Inflammatory macrophage treated with lipopolysaccharide for 4 hours (primary cell): ENCODE results near the gene FAM227A.

Experiments used
- DNase-seq: peaks from one replicate; pipeline ENCODE4 v3.0.0-alpha.2; 2020

The FAM227A gene

DNA sequence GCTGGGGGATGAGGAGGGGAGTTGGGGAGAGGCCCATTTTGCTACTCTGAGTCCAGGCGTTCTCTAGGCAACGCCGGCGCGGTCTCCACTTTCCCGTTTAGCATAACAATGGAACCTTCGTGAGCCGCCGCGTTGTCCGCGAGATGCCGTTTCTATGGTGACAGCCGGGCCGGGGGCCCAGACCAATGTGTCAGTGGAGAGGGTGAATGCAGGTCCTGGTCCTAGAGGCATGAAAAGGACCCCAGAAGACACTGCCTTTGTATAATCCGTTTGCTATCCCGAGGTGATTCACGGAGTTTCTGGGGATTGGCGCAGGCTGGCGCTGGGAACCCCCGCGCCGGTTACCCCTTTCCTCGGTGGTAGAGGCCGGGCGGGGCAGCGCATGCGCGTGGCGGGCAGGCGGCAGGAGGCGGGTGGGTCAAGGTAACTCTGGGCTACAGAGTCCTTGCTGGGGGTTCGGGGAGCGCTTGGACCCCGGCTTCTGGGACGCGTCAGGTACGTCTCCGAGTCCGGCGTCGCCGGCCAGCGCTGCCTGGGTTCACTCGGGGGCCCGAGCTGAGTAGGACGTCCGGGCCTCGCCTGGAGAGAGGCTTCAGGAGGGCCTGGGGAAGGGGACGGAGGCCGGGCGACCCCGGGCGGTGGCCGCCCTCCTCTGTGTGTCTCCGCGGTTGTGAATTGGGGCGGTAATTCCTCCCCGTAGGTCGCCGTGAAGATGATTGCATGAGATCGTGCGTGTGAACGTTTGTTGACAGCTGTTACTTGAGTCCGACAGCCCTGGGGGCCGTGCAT is at the start of gene FAM227A, which contains the start of gene CBY1:
TSS of gene FAM227A (minus strand) at position 137 of the 789 bp plus-strand sequence. CDS start 6,224 bp downstream, outside the sequence.
TSS of gene CBY1 (plus strand) at position 383 of the 789 bp plus-strand sequence. CDS start 11,417 bp downstream, outside the sequence.
- peak; percentile 84 for DNase-seq

DNA sequence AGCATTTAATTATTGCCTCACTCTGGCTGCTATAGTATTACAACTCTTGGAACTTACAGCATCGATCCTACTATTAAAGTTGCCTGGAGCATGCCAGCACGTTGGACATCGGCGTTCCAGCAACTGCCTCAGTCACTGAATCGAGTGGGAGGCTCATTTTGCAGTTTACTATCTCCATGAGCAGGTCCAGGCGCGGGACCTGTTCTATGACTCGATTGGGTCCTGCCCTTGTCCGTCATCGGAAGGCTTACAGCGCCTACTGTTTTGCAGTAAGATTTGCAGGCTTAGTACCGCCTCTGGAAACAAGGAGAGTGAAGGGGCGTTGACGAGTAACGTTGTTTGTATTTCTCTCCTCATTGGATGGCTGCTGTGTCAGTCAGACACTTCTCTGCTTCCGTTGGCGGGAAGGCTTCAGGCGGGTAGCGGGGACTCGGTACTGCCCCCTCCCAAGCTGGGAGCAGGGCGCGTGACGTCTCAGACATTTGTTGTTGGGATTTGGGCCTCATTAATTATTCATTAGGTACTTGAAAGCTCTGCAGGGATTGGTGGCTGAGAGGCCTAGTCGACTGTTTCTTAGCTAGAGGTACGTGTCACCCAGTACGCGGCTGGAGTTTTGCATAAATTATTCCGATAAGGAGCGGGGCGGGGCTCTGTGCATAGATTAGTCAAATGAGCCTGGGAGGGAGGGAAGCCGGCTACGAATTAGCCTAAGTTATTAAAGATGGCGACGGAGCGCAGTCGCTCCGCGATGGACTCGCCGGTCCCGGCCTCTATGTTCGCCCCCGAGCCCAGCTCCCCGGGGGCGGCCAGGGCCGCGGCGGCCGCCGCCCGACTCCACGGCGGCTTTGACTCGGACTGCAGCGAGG is 49.3 kb upstream of the FAM227A start, which contains the start of gene GTPBP1:
TSS of gene GTPBP1 (plus strand) at position 710 of the 866 bp plus-strand sequence. CDS start at position 722, 12 bp downstream.
- DNase-seq: peak; percentile 100

DNA sequence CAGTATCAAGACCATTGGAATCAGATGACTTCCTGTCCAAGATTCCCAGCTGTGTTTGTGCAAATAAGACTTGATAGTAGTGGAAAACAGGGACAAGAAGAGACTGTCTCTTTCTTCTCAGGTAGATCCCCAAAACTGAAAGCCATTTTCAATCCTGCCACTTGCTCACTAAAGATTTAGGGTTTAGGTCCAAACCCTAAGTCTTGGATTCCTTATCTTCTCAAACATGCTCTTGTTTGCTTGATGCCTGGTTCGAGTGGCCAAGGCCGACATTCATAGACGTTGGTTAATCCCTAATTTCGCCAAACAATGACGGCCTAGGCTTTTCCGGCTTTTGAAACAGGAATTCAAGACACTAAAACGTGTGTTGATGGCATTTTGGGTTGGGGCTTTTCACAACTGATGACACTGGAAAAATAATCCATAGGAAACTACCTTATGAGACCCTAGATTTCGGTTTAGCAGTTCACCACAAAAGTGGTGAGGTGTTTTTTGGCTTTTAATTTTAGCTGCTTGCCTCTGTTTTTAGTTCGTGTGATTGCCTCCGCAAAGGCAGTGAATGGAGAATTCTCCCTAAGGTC is 48.6 kb upstream of the FAM227A start:
- peak; percentile 13 for DNase-seq

DNA sequence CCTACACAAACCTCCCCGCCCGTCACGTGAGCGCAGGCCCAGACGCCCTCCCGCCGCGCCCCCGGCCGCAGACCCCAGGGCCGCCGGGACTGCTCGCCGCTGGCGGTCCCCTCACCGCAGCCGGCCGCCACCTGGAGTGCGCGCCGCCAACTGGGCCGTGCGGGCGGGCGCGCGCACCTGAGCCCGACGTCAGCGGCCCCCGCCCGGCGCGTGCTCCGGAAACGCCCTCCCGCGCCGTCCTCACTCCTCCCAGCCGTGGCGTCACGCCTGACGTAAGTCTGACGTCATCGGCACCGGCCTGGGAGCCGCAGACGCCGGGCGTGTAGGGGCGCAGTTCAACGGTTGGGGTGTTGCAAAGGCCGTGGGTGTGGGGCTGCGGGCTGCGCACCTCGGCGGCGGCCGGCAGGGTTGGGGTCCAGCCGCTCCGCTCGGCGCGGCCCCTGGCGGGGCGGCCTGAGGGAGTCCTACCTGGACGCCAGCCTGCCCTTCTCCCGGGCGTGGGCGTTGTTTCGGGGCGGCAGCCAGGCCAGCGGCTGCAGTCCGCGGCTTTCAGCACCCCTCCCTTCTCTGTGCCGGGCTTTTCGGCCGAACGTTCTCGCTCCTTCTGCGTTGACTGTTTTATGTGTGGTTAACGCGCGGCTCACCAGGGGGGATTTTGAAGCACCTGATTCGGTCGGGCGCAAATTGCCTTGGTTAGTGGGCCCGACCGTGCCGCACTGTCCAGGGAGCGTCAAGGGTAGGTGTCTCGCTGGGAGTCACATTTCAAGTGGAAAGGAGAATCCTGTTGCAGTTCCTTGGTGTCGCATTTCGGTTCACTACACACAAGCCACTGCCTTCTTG is 44.8 kb upstream of the FAM227A start, which contains the start of gene JOSD1:
TSS of gene JOSD1 (minus strand) at position 155 of the 840 bp plus-strand sequence. CDS start 956 bp downstream, outside the sequence.
- DNase-seq: peak; percentile 96

DNA sequence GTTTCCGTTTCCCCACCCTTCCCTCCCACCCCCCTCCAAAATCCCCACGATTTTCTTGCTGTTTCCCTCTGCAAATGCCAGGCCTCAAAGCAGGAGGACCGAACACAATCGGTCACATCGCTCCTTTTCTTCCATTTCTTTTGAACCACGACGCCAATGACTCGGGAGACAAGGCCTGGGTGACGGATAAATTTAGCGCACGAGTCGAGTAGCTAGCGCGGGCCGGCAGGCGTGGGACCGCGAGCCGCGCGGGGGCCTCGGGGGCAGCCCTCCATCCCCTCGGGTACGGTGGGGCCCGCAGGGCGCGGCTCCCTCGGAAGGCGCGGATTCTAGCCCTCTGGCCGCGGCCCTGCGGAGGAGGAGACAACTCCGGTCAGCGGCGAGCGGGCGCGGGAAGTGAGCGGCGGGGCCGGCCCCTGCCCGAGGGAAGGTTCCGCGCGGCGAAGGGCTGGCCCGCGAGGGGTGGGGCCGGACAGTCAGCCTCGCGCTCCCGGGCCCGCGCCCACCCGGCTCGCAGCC is 44.1 kb upstream of the FAM227A start:
- peak; percentile 79 for DNase-seq

DNA sequence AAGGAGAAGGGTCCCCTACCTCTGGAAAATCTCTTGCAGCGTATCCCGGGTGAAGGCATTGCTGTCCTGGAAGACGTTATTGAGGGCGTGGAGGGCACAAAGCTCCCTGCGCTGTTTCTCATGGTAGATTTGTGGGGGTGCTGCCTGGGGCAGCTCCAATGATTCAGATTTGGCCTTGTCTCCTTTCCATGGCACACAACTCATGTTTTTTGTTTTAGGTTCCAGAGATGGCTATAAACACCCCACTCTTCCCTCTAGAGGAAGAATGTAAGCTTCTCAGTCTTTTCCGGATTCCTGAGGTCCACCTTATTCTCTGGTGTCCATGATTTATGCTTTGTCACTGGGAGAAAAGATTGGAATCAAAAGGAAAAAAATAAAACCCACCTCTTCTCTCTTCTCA is 43.6 kb upstream of the FAM227A start:
- DNase-seq: peak; percentile 6

DNA sequence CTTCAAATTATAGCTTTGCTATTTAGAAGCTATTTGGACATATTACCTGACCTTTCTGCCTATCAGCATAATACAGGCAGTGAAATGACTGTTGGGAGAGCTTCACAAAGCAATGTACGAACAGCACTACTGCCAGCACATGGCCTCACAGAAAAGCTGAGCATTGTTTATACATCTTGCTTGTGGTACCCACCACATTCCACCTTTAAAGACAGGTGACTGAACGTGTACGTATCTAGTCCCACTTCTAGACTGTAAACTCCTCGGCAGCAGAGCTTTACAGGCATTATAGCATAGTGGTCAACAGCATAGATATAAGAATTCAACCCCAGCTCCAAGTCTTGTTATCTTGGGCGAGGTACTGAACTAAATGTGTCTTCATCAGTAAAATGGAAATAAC is 43.0 kb upstream of the FAM227A start:
- DNase-seq: no peak

DNA sequence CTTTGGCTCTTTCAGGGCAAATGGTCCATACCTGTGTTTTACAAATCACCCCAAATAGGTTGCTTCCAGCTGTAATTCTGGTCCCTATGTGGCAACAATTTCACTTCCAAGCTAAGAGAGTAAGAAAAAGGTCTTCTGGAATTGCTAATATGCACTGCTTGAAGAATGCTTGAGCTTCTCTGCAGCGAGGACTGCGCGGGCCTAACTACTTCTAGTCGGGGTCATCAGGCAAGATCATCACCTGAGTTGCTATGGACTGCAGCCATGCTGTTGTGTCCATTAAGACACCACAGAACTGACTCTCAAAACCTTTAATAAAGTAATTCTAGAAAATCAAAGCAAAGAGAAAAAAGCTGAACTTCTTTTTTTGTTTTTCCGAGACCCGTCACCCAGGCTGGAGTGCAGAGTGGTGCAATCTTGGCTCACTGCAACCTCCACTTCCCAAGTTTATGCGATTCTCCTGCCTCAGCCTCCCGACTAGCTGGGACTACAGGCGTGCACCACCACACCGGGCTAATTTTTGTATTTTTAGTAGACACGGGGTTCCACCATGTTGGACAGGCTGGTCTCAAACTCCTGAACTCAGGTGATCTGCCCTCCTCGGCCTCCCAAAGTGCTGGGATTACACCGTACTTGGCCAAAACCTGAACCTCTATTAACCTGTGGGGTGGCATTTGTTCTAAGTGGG is 42.4 kb upstream of the FAM227A start:
- DNase-seq: no peak

DNA sequence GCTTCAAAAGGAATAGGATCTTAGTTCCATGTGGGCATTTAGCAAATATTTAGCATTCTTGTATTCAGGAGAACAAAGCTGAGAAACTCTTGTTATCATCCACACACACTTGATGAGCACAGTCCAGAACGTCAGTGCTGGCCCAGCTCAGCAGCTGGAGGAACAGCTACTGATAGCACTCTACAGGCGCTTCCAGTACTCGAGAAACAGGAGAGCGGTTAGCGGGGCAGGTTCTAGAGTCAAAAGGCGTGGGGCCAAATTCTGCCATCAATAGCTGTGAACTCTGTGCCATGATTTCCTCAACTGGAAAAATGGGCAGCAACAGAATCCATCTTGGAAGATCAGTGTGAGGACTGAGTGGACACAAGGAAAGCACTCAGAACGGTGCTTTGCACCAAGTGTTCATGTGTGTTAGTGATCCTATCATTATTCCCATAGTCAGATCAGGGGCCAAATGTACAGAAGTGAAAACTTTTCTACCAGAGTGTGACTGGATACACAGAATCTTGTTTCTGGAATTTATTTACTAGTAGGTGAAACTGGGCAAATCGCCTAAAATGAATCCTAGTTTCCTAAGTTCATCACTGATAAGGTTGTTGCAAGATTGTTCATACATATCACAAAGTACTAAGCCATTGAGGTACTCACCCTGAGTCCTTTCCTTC is 41.4 kb upstream of the FAM227A start:
- DNase-seq: no peak

DNA sequence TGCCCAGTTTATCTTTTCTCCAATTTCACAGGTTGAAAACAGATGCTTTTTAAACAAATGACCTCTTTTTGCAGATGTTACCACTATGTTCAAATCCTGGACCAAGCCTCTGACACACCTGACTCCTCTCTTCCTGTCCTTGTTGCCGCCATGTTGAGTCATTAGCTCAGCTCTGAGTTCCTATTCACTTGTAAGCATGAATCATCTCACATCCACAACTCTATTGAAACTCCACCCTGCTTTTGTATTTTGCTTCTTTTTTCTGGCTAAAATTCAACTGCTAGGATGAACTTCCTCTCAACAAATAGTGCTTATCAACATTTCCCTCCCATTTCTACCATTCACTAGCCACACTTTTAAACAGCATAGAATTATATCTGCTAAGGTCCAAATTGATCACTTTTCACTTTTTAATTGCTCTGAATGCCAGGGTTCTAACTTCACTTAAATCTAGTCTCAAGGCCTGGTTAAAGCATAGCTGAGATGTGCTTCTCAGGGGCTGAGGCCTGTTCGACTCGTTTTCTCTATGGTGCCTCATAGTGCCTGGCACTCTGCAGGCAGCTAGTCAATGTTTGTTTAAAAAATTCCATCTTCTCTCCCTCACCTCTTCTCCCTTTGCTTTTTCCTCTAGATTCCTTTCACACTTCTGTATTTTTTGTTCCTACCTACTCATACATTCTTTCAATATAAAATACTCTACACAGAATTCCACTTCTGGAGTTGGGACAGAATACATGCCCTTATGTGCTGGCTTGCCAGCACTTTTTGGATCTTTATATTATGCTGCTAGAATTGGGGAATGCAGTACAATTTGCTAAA is 40.6 kb upstream of the FAM227A start:
- DNase-seq: peak; percentile 76

DNA sequence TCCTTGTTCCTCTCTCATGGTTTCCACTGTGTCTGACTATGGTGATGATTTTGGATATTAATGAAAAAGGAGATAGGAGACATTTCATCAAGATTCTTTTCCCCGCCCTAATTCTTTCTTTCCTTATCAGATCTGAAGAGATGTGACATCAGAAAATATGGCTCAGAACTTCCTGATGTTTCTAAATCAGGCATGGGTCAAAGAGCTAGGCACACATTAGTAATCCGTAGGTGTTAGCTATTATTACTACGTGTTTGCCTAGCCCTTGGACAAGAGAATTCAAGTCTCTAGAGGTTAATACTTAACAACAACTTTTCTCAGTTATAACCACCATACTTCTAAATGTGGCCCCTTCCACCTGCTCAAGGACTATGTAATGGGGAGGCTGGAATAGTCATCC is 38.7 kb upstream of the FAM227A start:
- DNase-seq: peak; percentile 69

DNA sequence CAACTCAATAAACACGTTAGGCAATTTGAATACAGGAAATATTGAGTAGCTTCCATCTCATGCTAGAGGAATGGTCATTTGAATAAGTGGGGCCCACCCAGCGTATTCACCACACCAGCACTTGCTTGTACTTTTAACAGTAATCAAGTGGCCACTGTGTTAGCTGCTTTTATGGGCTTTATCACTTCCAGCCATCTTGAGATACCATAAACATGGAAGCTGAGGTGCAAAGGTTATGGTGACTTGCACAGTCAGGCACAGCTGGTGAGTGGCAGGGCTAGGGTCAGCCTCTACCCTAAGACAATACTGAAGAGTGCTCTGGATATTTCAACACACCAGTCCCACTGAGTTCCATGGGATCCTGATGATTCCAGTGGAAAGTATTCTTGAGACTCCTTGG is 37.9 kb upstream of the FAM227A start:
- DNase-seq: no peak

DNA sequence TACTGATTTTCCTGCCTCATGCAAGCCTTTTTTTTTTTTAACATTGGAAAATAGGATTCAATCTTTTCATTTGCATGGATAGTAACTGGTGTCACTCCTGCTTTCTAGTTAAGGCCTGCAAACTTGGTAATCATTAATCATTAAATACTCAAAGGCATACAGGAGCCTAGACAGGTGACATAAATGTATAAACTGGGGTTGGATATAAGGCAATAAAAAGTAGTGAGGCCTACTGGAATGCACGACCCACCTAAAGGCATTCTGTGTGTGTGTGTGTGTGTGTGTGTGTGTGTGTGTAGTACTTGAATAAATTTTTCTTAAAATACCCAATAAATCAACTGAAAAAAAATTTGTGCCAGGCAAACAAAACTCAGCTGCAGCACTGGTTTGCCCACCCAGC is 33.5 kb upstream of the FAM227A start:
- DNase-seq: no peak

DNA sequence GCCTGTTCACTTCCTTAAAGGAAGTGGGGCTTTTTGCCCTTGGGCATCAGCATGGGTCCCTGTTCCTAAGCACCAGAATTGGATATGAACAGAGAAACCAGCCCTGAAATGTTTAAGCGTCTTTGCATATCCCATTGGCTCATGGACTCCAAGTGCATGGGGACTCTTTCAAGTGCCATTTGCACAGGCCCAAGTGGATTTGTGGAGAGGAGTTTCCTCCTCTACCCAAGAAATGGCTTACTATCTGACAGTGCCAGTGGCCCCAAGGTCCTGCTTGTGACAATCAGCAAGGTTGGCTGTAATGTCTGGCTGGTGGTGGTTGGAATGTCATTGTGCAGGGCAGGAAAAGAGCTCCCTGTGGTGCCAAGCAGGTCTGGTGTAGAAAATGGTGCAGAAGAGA is 29.6 kb upstream of the FAM227A start:
- DNase-seq: no peak

DNA sequence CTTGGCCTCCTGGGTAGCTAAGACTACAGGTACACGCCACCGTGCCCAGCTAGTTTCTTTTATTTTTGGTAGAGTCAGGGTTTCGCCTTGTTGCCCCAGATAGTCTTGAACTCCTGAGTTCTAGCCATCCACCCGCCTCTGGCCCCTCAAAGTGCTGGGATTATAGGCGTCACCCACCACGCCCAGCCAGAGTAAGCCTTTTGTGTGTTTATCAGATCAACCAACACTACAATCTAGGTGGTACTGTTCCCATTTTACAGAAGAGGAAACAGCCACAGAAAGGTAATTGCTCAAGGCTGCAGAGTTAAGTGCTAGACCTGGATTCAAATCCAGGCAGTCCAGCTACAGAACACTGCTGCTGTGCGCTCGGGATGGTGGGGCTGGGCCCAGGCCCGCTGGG is 28.7 kb upstream of the FAM227A start:
- no peak for DNase-seq

DNA sequence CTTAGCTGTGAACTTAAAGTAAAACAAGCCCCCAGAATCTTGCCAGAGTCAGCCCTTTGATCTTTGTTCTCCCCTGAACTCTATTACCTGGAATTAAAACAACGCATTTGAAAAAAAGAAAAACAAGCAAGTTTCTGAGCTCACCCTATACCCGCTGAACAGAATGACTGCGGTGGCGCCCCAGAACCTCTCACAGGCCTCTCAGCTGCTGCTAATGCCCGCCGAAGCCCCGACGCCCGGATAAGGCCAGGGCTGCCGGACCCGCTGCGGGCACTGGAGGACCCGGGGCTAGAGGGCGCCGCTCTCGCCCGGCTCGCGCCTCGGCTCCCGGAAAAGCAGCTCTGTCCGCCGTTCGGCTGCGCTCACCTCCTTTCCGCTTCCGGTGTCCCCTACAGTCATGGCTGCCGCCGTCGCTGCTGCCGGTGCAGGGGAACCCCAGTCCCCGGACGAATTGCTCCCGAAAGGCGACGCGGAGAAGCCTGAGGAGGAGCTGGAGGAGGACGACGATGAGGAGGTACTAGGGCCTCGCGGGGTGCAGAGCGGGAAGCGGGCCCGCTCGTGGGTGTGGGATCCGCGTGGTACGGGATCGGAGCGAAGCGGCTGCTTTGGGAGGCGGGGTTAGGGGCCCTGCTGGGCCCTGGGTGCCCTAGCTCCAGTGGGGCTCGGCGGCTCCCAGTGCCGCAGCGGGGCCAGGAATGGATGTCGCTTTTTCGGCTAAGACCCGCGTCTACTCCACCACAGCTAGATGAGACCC is 25.6 kb upstream of the FAM227A start, which contains the start of gene TOMM22:
TSS of gene TOMM22 (plus strand) at position 376 of the 754 bp plus-strand sequence. CDS start at position 398, 22 bp downstream.
- peak; percentile 88 for DNase-seq

DNA sequence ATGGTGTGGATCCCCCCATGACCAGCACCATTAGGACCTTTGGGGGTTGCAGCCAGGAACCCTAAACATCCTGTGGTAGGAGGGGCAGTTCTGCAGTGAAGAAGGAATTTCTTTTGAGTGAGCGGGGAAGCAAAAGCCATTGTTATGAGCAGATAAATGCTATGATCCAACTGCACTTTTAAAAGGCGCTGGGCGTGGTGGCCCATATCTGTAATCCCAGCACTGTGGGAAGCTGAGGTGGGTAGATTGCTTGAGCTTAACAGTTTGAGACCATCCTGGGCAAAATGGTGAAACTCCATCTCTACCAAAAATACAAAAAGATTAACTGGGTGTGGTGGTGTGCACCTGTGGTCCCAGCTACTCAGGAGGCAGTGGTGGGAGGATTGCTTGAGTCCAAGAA is 19.6 kb upstream of the FAM227A start:
- DNase-seq: no peak

DNA sequence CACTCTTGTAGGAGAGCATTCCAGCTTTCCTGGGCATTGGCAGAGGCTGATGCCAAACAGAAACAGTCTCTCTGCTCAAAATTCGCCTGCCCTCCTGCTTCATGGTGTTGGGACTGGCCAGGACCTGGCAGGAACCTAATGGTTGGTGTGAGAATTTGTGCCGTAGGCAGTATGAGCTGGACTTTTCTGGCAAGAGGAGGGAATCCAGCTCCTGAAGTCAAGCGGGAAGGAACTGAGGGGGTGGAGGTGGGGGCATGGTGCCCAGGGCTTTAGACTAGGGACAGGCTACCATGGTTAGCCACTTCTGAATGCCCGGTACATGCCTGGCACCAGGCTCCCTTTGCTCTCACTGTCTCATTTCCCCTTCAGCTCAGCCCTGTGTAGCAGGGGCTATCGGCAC is 18.7 kb upstream of the FAM227A start:
- no peak for DNase-seq
